ENCODE data around the gene ATXN2. TPM values are rescaled to one million over a fixed set of nuclear protein-coding genes. Genes with fewer than 3 reads are reported as not detected.

The ATXN2 gene
- total and polyA plus RNA-seq, 2 of the 4 experiments (the other 2 are of a cell fraction) = 12.4 to 66.5 TPM

GRCh38 chr12:111638556-111638955, 39.4 kb upstream of the ATXN2 start:
- H3K79me1 ChIP-seq (ENCODE audit: low read depth in 1 of 2, low read length in 2 of 2) = peaks cover 0 to 24% of the 10 kb centered on the region in 2 experiments; a peak in 2 of 4 replicates
- H3K56ac ChIP-seq (ENCODE audit: extremely low read depth, insufficient read depth, low read length) = no peak overlapping the region
- H3K9ac ChIP-seq (ENCODE audit: low read depth, low read length) = no peak overlapping the region
- no TSS peak for BruUV-seq (replicated peaks)
- dilution Hi-C loops (cut with HindIII; ENCODE audit: low sequenced_read_pairs, unreplicated experiment) (no loop called here), in situ Hi-C loops (cut with MboI; ENCODE audit: low sequenced_read_pairs) (no loop called here), intact Hi-C loops (cut with micrococcal nuclease) (no loop called here)
- H3K4me2 ChIP-seq (ENCODE audit: low read depth, low read length) = no peak overlapping the region
- 54% methylated on average over 3 of the region's 6 CpGs; no CpG with 5 or more reads in 1 of the 2 experiments for WGBS, 2 experiments (ENCODE audit: extremely low coverage in 2 of 2, insufficient read length in 1 of 2)
- ChIA-PET POLR2A (ENCODE audit: unreplicated experiment) (no interaction called here), CTCF (no interaction called here)
- no peak overlapping the region for H3K4me3 ChIP-seq (ENCODE audit: insufficient read depth, low read depth, low read length)
- peaks cover 10% of the 10 kb centered on the region; the same call in 1 of the 2 replicates for H4K20me1 ChIP-seq (ENCODE audit: insufficient read depth, low read length)
- H3K36me3 ChIP-seq (ENCODE audit: control insufficient read depth, insufficient read depth, low read length) = peaks cover 2% of the 10 kb centered on the region; the same call in 1 of the 2 replicates
- H2BK20ac ChIP-seq (ENCODE audit: low read depth, low read length) = no peak overlapping the region
- no peak overlapping the region for H4K8ac ChIP-seq (ENCODE audit: low read depth in 2 of 2, low read length in 2 of 2)
- H4K91ac ChIP-seq (ENCODE audit: insufficient read depth, low read depth, low read length) = no peak overlapping the region
- H3K4ac ChIP-seq (ENCODE audit: low read depth, low read length) = no peak overlapping the region
- H2BK5ac ChIP-seq (ENCODE audit: low read depth, low read length, poor library complexity, severe bottlenecking) = no peak overlapping the region
- no peak overlapping the region for H3K14ac ChIP-seq (replicated peaks; ENCODE audit: low read depth, low read length)
- H2BK15ac ChIP-seq (ENCODE audit: low read depth, low read length) = no peak overlapping the region
- no peak overlapping the region for H2BK120ac ChIP-seq (ENCODE audit: low read depth, low read length)
- H3K18ac ChIP-seq (ENCODE audit: low read depth, low read length) = no peak overlapping the region
- DNase-seq = no peak
- no peak for ATAC-seq (ENCODE audit: low read depth)
- no peak overlapping the region for H4K5ac ChIP-seq (ENCODE audit: low read depth, low read length)
- H2AK9ac ChIP-seq (replicated peaks; ENCODE audit: low read depth, low read length, poor library complexity) = no peak overlapping the region
- H3K27me3 ChIP-seq (ENCODE audit: control insufficient read depth, insufficient read depth, low read length) = no peaks in the 10 kb centered on the region
- no peak overlapping the region for H3K23ac ChIP-seq (ENCODE audit: low read depth, low read length)
- H2AK5ac ChIP-seq (ENCODE audit: low read depth, low read length) = no peak overlapping the region
- no peak overlapping the region for H2AFZ ChIP-seq (replicated peaks; ENCODE audit: low read length, poor library complexity)
- H3K27ac ChIP-seq (ENCODE audit: insufficient read depth, low read length) = no peak overlapping the region
- H3K9me1 ChIP-seq (ENCODE audit: insufficient read depth, low read length) = peaks cover 5% of the 10 kb centered on the region
- TF ChIP-seq NFE2L2 (IDR thresholded peaks at IDR 0.05; ENCODE audit: low read depth, low read length) (no peak), SMC3 (IDR thresholded peaks at IDR 0.05; ENCODE audit: low read depth, low read length) (no peak), CEBPB (IDR thresholded peaks at IDR 0.05; ENCODE audit: low read depth, low read length) (no peak), RCOR1 (IDR thresholded peaks at IDR 0.05; ENCODE audit: insufficient replicate concordance, low read length) (no peak), MXI1 (IDR thresholded peaks at IDR 0.05; ENCODE audit: borderline replicate concordance, low read depth, low read length) (no peak)
- peaks cover 17% of the 10 kb centered on the region for H3K4me1 ChIP-seq (ENCODE audit: control insufficient read depth, insufficient read depth, low read length)
- no peaks in the 10 kb centered on the region for H3K9me3 ChIP-seq (ENCODE audit: control insufficient read depth, insufficient read depth, low read length)
